Activated naive CD4-positive, alpha-beta T cell treated with anti-CD3 and anti-CD28 coated beads for 36 hours (primary cell): ENCODE measurements around the gene MFGE8. TPM values are rescaled to one million over a fixed set of nuclear protein-coding genes. Genes with fewer than 3 reads are reported as not detected.
A peak's percentile ranks its signal among the peaks of the same experiment; 100 is the strongest.

ENCODE experiments used
- CTCF ChIA-PET: fragments of 350-600 bp; sonication (Branson Sonifier 250); formaldehyde crosslinking; loops from one replicate; lab custom pipeline; 2021; ENCODE audit warnings: antibody characterized with exemption; lab: Charles Lee
- DNase-seq: peaks from one replicate; pipeline ENCODE4 v3.0.0-alpha.2; 2020
- H3K27ac Mint-ChIP-seq: one replicate; pipeline ENCODE4 v1.8.0; 2021; ENCODE audit warnings: mild to moderate bottlenecking, mixed read lengths
- H3K27me3 Mint-ChIP-seq: one replicate; pipeline ENCODE4 v1.8.0; 2021; ENCODE audit warnings: low read depth, mixed read lengths
- H3K36me3 Mint-ChIP-seq: one replicate; pipeline ENCODE4 v1.8.0; 2021; ENCODE audit warnings: low read depth, mixed read lengths
- H3K4me1 Mint-ChIP-seq: one replicate; pipeline ENCODE4 v1.8.0; 2021; ENCODE audit warnings: low read depth, mixed read lengths
- H3K4me3 Mint-ChIP-seq: one replicate; pipeline ENCODE4 v1.8.0; 2021; ENCODE audit warnings: mild to moderate bottlenecking, moderate library complexity, mixed read lengths
- H3K9me3 Mint-ChIP-seq: one replicate; pipeline ENCODE4 v1.8.0; 2021; ENCODE audit warnings: mixed read lengths
- intact Hi-C: fragments of 100-400 bp; cut with micrococcal nuclease; formaldehyde crosslinking; loops from one replicate; pipeline ENCODE4 v1.15.1; 2023
- total RNA-seq, 2 experiments: library from RNA; stranded (reverse); gene quantifications; one replicate each; pipeline ENCODE4 v1.2.3, GENCODE V29; 2021

MFGE8 gene
- total RNA-seq, 2 experiments from 2014 or later = 28.2 to 31.6 TPM

DNA sequence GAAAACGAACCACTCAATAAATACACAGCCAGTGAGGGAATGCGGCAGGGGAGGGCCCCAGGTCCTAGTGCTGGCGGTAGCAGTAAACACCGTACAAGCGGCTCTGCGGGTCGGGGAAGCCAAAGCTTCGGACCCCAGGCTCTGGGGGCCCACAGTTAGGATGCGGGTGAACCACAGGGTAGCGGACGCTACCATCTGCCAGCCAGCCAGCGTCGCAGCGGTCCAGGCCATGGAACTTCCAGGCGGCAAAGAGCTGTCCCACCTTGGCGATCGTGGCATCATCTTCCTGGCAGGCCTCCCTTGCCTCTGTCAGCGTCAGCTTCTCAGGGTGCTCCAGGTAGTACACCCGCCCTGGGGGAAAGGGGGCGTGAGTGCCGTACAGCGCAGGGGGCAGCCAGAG lies 35.3 kb downstream of the MFGE8 start:
- Mint-ChIP-seq H3K27me3 (no peaks in the 10 kb centered on the region), H3K4me1 (no peaks in the 10 kb centered on the region), H3K27ac (no peak overlapping the region), H3K9me3 (no peaks in the 10 kb centered on the region), H3K4me3 (no peak overlapping the region), H3K36me3 (peaks cover 30% of the 10 kb centered on the region)
- intact Hi-C loops = no loop called here
- CTCF ChIA-PET = interaction anchor here (0.6 to 1.7 kb wide), 3 partner anchors 9 to 327 kb away, joined by 3 to 6 read pairs (median 4); no protein-coding TSS in a partner anchor
- DNase-seq = no peak

DNA sequence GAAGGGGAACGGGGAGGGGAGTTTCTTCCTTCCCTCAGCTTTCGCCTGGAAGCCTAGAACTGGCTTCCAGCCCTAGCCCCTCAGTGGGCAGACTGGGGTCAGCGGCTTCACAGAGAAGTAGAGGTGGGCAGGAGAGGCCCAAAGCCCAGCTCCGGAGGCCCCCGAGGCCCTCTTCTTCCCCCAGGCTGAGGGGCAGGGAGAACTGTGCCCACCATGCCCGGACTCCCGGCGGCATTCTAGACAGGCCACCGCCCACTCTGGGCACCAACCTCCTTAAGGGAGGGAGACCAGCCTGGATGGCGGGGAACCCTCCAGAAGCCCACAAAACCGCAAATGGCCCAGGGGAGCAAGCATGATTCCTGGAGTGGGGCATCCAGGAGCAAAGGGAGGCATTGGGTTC lies 35.8 kb downstream of the MFGE8 start:
- no peak overlapping the region for H3K4me3 Mint-ChIP-seq
- DNase-seq = no peak
- CTCF ChIA-PET = interaction anchor here (1.7 kb wide), 1 partner anchor 8 kb away, joined by 6 read pairs; no protein-coding TSS in a partner anchor
- H3K4me1 Mint-ChIP-seq = no peaks in the 10 kb centered on the region
- no peak overlapping the region for H3K27ac Mint-ChIP-seq
- no peaks in the 10 kb centered on the region for H3K9me3 Mint-ChIP-seq
- intact Hi-C loops = no loop called here
- peaks cover 27% of the 10 kb centered on the region for H3K36me3 Mint-ChIP-seq
- H3K27me3 Mint-ChIP-seq = no peaks in the 10 kb centered on the region

DNA sequence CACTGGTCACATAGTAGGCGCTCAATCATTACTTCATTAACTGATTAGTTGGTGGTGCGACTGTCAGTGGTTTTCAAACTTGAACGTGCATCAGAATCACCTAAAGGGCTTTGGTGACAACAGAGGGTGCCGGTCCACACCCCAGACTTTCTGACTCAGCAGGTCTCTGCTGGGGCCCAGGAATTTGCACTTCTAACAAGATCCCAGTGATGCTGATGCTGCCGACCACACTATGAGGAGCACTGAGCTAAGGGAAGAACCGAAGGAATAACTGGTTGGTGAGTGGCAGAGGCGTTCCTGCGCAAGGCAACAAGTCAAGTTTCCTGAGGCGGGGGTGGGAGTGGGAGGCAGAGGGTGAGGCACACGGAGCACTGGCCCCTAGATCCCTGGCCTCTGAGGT lies 36.6 kb downstream of the MFGE8 start:
- H3K27ac Mint-ChIP-seq = no peak overlapping the region
- H3K27me3 Mint-ChIP-seq = no peaks in the 10 kb centered on the region
- peaks cover 22% of the 10 kb centered on the region for H3K36me3 Mint-ChIP-seq
- DNase-seq = no peak
- H3K4me3 Mint-ChIP-seq = no peak overlapping the region
- H3K9me3 Mint-ChIP-seq = no peaks in the 10 kb centered on the region
- CTCF ChIA-PET = no interaction called here
- intact Hi-C loops = no loop called here
- H3K4me1 Mint-ChIP-seq = no peaks in the 10 kb centered on the region

DNA sequence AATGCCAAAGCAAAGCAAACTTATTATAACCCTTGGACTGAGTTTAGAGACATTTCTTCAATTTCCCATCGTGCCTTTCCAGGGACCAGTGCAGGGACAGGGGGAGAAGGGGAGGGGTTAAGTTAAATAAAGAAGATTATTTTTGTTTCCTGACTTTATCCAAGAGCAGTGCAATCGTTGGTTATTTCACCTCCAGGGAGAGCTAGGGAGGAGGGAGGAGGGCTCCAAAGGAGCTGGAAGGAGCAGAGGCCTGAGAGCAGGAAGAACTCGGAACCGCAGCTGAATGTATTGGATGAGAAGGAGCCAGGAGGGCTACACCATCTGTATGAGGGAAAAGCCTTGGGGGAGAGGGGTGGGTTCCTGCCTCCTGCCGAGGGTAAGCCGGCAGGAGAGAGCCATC lies 38.5 kb downstream of the MFGE8 start:
- Mint-ChIP-seq H3K36me3 (peaks cover 13% of the 10 kb centered on the region), H3K9me3 (no peaks in the 10 kb centered on the region), H3K27ac (no peak overlapping the region), H3K4me3 (no peak overlapping the region), H3K4me1 (no peaks in the 10 kb centered on the region), H3K27me3 (no peaks in the 10 kb centered on the region)
- DNase-seq = no peak
- intact Hi-C loops = no loop called here
- CTCF ChIA-PET = no interaction called here

DNA sequence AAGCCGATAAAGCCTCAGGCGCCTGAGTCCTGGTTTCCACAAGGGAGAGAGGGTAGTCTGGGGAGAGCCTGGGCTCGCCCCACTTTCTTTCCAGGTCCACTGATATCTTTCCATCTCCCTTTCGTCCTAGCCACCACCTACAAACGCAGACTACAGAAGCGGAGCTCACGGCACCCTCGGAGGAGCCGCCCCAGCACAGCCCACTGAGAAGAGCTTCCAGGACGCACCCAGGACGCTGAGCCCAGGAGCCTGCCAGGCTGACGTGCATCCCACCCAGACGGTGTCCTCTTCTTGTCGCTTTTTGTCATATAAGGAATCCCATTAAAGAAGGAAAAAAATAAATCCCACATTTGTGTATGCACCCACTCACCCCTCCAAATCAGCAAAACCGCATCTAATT lies 38.9 kb downstream of the MFGE8 start:
- intact Hi-C loops = no loop called here
- DNase-seq = no peak
- Mint-ChIP-seq H3K27ac (no peak overlapping the region), H3K9me3 (no peaks in the 10 kb centered on the region), H3K4me3 (no peak overlapping the region), H3K36me3 (peaks cover 12% of the 10 kb centered on the region), H3K27me3 (no peaks in the 10 kb centered on the region), H3K4me1 (no peaks in the 10 kb centered on the region)
- CTCF ChIA-PET = no interaction called here

DNA sequence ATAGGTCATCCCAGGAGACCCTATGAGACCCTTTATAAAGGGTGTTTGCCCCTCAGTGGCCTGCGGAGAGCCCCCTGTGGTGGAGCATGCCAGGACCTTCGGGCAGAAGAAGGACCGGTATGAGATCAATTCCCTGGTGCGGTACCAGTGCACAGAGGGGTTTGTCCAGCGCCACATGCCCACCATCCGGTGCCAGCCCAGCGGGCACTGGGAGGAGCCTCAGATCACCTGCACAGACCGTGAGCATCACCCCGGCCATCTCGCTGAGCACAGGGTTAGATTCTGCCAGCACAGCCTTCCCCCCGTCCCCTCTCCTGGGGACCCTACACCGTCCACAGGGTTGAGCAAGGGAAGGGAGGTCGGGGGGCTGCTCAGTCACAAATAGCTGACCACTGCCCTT lies 39.4 kb downstream of the MFGE8 start:
- Mint-ChIP-seq H3K4me3 (no peak overlapping the region), H3K4me1 (no peaks in the 10 kb centered on the region), H3K27ac (no peak overlapping the region), H3K27me3 (no peaks in the 10 kb centered on the region), H3K9me3 (no peaks in the 10 kb centered on the region), H3K36me3 (peaks cover 11% of the 10 kb centered on the region)
- intact Hi-C loops = no loop called here
- DNase-seq = no peak
- CTCF ChIA-PET = no interaction called here

DNA sequence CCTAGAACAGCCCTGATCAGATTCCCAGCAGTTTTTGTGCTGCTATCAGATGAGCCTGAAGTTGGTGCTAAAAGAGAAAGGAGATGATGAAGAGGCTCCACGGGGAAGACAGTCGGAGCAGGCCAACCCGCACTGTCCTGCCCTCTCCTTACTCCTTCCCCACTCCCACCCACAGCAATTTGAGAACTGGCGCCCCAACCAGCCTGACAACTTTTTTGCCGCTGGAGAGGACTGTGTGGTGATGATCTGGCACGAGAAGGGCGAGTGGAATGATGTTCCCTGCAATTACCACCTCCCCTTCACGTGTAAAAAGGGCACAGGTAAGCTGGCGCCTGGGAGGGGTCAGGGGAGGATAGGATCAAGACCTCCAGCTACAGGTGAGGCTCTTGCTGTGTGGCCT lies 40.5 kb downstream of the MFGE8 start:
- Mint-ChIP-seq H3K9me3 (no peaks in the 10 kb centered on the region), H3K27ac (no peak overlapping the region), H3K4me1 (no peaks in the 10 kb centered on the region), H3K27me3 (no peaks in the 10 kb centered on the region), H3K36me3 (peaks cover 9% of the 10 kb centered on the region), H3K4me3 (no peak overlapping the region)
- CTCF ChIA-PET = no interaction called here
- DNase-seq = no peak
- intact Hi-C loops = no loop called here

DNA sequence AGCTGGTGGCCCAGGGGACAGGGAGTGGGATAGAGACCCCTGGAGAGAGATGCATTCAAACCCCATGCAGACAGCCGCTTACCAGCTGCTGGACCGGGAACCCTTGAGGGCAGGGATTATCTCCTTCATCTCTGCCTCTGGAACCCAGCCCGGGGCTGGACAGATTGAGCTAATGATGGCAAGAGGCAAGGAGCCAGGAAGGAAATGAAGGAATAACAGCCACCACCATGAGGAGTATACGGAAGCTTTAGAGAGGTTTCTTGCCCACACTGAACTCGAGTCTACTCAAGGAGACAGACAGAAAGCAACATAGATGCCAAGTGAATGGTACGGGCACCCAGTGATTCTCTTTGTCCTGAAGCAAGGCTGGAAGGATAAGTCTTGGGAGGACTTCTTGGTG lies 41.1 kb downstream of the MFGE8 start:
- intact Hi-C loops = no loop called here
- Mint-ChIP-seq H3K36me3 (peaks cover 9% of the 10 kb centered on the region), H3K9me3 (no peaks in the 10 kb centered on the region), H3K4me1 (no peaks in the 10 kb centered on the region), H3K27me3 (no peaks in the 10 kb centered on the region), H3K4me3 (no peak overlapping the region), H3K27ac (no peak overlapping the region)
- no peak for DNase-seq
- CTCF ChIA-PET = no interaction called here

DNA sequence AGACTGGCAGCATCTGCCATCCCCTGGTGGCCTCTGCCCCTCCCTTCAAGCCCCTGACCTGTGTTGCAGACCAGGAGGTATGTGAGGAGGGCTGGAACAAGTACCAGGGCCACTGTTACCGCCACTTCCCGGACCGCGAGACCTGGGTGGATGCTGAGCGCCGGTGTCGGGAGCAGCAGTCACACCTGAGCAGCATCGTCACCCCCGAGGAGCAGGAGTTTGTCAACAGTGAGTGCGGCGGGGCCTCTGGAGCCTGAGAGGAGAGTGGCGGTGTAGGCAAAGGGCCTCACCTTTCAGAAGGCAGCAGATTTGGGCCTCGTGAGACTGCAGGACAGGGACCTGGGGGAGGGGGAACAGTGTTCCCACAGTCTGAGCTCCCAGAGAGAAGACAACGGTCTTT lies 41.9 kb downstream of the MFGE8 start:
- Mint-ChIP-seq H3K4me3 (no peak overlapping the region), H3K27ac (no peak overlapping the region), H3K4me1 (no peaks in the 10 kb centered on the region), H3K36me3 (peaks cover 6% of the 10 kb centered on the region), H3K27me3 (no peaks in the 10 kb centered on the region), H3K9me3 (no peaks in the 10 kb centered on the region)
- intact Hi-C loops = no loop called here
- no peak for DNase-seq
- CTCF ChIA-PET = interaction anchor here (0.7 to 1.3 kb wide), 2 partner anchors 22 to 400 kb away, joined by 3 read pairs; no protein-coding TSS in a partner anchor

DNA sequence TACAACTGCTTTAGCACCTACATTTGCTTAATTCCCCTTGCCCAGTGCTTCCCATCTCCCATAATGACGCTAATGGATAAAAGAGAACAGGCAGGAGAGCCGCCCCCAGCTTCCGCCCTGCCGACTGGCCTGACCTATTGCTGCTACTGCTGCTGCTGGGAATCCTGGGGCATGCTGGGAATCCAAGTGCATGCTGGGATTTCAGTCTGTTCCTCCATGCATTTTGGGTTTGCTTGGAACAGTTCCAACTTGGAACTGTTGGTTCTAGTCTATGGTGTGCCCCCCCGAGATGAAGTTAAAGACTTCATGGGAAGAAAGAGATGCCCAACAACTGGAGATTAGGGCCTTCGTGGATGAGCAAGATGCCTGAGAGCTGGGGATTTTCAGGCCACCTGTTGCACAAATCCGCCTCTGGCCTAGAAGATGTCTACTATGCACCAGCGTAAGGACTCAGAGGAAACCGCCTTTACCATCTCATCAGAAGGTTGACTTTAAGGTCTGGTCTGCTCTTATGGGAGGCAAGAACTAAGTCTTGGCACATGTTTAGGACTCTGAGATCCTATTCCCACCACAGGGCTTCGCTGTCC lies 46.8 kb downstream of the MFGE8 start:
- no peak overlapping the region for H3K4me3 Mint-ChIP-seq
- DNase-seq = no peak
- H3K27me3 Mint-ChIP-seq = no peaks in the 10 kb centered on the region
- H3K9me3 Mint-ChIP-seq = no peaks in the 10 kb centered on the region
- CTCF ChIA-PET = no interaction called here
- no peaks in the 10 kb centered on the region for H3K4me1 Mint-ChIP-seq
- no peaks in the 10 kb centered on the region for H3K36me3 Mint-ChIP-seq
- intact Hi-C loops = no loop called here
- H3K27ac Mint-ChIP-seq = peak overlapping the region; percentile 47

DNA sequence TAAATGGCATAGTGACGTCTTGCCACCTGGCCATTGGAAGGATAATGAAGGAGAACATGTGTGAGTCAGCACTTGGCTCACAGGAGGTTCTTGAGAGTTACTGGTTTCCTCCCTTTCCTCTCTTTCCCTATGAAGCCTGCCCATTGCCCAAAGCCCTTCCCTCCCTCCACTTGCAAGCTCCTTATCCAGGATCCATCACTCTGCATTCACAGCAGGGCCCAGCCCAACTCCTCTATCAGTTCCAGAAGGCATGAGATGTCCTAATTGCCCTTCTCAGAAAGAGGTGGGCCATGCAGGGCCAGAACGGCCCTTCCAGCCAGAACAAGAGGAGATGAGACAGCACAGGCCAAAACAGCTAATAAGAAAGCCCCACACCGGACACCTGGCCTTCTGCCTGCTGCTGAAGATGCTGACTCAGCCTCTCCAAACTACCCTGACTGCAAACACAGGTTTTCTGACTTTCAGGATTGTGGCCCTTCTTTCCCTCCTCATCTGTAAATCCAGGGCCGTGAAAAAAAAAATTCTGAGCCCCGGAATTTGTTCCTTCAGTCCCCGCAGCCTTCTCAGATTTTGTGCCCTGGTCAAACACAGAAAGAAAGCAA lies 47.6 kb downstream of the MFGE8 start:
- H3K36me3 Mint-ChIP-seq = no peaks in the 10 kb centered on the region
- H3K4me1 Mint-ChIP-seq = no peaks in the 10 kb centered on the region
- no peak overlapping the region for H3K27ac Mint-ChIP-seq
- CTCF ChIA-PET = no interaction called here
- H3K4me3 Mint-ChIP-seq = no peak overlapping the region
- H3K27me3 Mint-ChIP-seq = no peaks in the 10 kb centered on the region
- H3K9me3 Mint-ChIP-seq = no peaks in the 10 kb centered on the region
- no peak for DNase-seq
- intact Hi-C loops = no loop called here

DNA sequence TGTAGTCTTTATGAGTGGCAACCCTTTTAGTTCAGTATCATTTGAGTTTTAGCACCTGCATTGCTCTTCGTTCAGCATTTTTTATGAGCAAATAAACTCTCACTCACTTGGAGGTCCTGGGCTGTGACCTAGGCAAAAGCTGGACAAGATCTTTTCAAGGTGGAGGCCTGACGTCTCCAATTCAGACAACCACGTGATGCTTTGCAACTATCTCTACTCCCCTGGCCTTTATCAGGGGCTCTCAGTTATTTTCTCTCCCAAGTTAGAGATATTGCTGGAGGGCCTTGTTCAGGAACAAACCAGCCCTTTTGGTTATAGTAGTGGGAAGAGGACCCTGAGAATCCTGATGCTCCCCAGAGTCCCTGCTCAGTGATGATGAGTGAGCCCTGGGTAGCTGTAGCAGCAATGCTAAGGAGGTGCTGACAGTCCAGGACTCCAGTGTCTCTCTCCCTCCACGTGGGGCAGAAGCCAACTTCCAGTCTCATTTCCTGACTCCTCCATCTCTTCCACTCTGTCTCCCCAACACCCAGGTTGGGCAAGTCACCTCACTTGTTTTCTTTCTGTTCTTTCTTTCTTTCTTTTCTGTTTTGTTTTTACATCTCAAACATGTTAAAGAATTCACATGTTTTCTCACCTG lies 48.2 kb downstream of the MFGE8 start:
- H3K4me1 Mint-ChIP-seq = no peaks in the 10 kb centered on the region
- no peak for DNase-seq
- H3K4me3 Mint-ChIP-seq = no peak overlapping the region
- CTCF ChIA-PET = no interaction called here
- H3K36me3 Mint-ChIP-seq = no peaks in the 10 kb centered on the region
- H3K9me3 Mint-ChIP-seq = no peaks in the 10 kb centered on the region
- H3K27ac Mint-ChIP-seq = no peak overlapping the region
- H3K27me3 Mint-ChIP-seq = no peaks in the 10 kb centered on the region
- intact Hi-C loops = no loop called here

DNA sequence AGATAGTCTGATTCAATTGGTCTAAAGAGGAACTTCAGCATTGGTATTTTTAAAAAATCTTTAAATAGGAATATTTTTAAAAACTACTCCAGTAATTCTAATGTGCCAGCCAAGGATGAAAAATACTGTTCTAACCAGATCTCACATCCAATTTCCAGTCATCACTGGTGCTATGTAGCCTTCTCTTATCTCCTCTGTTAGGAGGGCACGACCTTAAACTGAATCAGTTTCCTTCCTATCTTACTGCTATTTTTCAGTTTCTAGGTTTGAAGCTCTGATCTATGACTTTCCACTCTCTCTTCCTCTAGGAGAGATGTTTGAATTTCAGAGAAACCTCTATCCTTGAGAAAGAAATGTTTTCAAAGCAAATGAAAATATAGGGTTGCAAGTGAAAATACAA lies 49.8 kb downstream of the MFGE8 start:
- Mint-ChIP-seq H3K27me3 (no peaks in the 10 kb centered on the region), H3K36me3 (no peaks in the 10 kb centered on the region), H3K4me3 (no peak overlapping the region), H3K4me1 (no peaks in the 10 kb centered on the region), H3K27ac (no peak overlapping the region), H3K9me3 (no peaks in the 10 kb centered on the region)
- CTCF ChIA-PET = interaction anchor here (0.6 kb wide), 1 partner anchor 30 kb away, joined by 3 read pairs; no protein-coding TSS in a partner anchor
- no peak for DNase-seq
- intact Hi-C loops = no loop called here
